WTC11 (cell line): Measurements from ENCODE around the gene UCK2. TPM values are rescaled to one million over a fixed set of nuclear protein-coding genes. Genes with fewer than 3 reads are reported as not detected.

Experiments
- ATAC-seq: fragments of 200-7000 bp; cut with Tn5 transposase; 2 replicates; pipeline ENCODE4 v1.10.0; 2021; ENCODE audit warnings: mild to moderate bottlenecking, moderate library complexity
- CTCF ChIA-PET: fragments of 300-600 bp; sonication (Branson Sonifier 250); formaldehyde crosslinking; loops from one replicate; lab custom pipeline; 2021; ENCODE audit warnings: antibody characterized with exemption; lab: Charles Lee
- POLR2A ChIA-PET: fragments of 350-600 bp; sonication (Branson Sonifier 250); formaldehyde crosslinking; loops from one replicate; lab custom pipeline; 2021; ENCODE audit warnings: antibody characterized with exemption; lab: Charles Lee
- DNase-seq: peaks from one replicate; pipeline ENCODE4 v3.0.0; 2021; ENCODE audit warnings: low spot score
- H3K27ac Mint-ChIP-seq: 2 replicates; pipeline ENCODE4 v1.8.0; 2021; ENCODE audit warnings: mixed read lengths
- H3K27me3 Mint-ChIP-seq: 2 replicates; pipeline ENCODE4 v1.8.0; 2021; ENCODE audit warnings: low read depth, mild to moderate bottlenecking, moderate library complexity, mixed read lengths
- H3K36me3 Mint-ChIP-seq: 2 replicates; pipeline ENCODE4 v1.8.0; 2021; ENCODE audit warnings: mixed read lengths
- H3K4me1 Mint-ChIP-seq: 2 replicates; pipeline ENCODE4 v1.8.0; 2022; ENCODE audit warnings: mixed read lengths
- H3K4me3 Mint-ChIP-seq: 2 replicates; pipeline ENCODE4 v1.8.0; 2021; ENCODE audit warnings: mild to moderate bottlenecking, moderate library complexity, mixed read lengths
- H3K9me3 Mint-ChIP-seq: 2 replicates; pipeline ENCODE4 v1.8.0; 2021; ENCODE audit warnings: mixed read lengths
- CBFB ChIP-seq: sonication (generic); formaldehyde crosslinking; IDR thresholded peaks from 2 replicates; pipeline ENCODE4 v1.8.1; 2022; ENCODE audit warnings: mild to moderate bottlenecking, low read depth, missing genetic modification reagents
- ELF4 ChIP-seq: sonication (generic); formaldehyde crosslinking; IDR thresholded peaks from 2 replicates; pipeline ENCODE4 v1.8.1; 2022; ENCODE audit warnings: low read depth, mild to moderate bottlenecking, moderate library complexity, missing genetic modification reagents
- FOXK1 ChIP-seq: sonication (generic); formaldehyde crosslinking; IDR thresholded peaks from 2 replicates; pipeline ENCODE4 v1.8.0; 2022; ENCODE audit warnings: mild to moderate bottlenecking, moderate library complexity, missing genetic modification reagents
- FOXP1 ChIP-seq: sonication (generic); formaldehyde crosslinking; IDR thresholded peaks from 2 replicates; pipeline ENCODE4 v1.8.0; 2022; ENCODE audit warnings: missing genetic modification reagents, mild to moderate bottlenecking, moderate library complexity, borderline replicate concordance
- KAT7 ChIP-seq: sonication (generic); formaldehyde crosslinking; IDR thresholded peaks from 2 replicates; pipeline ENCODE4 v1.8.1; 2023; ENCODE audit warnings: missing genetic modification reagents, mild to moderate bottlenecking, borderline replicate concordance
- NR3C1 ChIP-seq: sonication (generic); formaldehyde crosslinking; conservative IDR thresholded peaks from 2 replicates; pipeline ENCODE4 v1.8.1; 2023; ENCODE audit warnings: low read depth, mild to moderate bottlenecking, missing genetic modification reagents
- TEAD1 ChIP-seq: sonication (generic); formaldehyde crosslinking; IDR thresholded peaks from 2 replicates; pipeline ENCODE4 v1.8.0; 2022; ENCODE audit warnings: mild to moderate bottlenecking, missing genetic modification reagents
- ZBTB21 ChIP-seq: sonication (generic); formaldehyde crosslinking; IDR thresholded peaks from 2 replicates; pipeline ENCODE4 v1.8.1; 2023; ENCODE audit warnings: mild to moderate bottlenecking, missing genetic modification reagents, borderline replicate concordance
- ZNF121 ChIP-seq: sonication (generic); formaldehyde crosslinking; IDR thresholded peaks from 2 replicates; pipeline ENCODE4 v1.8.0; 2023; ENCODE audit warnings: missing genetic modification reagents
- ZNF138 ChIP-seq: sonication (generic); formaldehyde crosslinking; conservative IDR thresholded peaks from 2 replicates; pipeline ENCODE4 v1.8.1; 2022; ENCODE audit warnings: mild to moderate bottlenecking, moderate library complexity, missing genetic modification reagents
- ZNF396 ChIP-seq: fragments of 250-450 bp; sonication (Bioruptor Pico); IDR thresholded peaks from 2 replicates; pipeline ENCODE4 v1.8.0; 2021; ENCODE audit warnings: mild to moderate bottlenecking, moderate library complexity, borderline replicate concordance
- total RNA-seq: library from RNA; stranded (reverse); gene quantifications from 3 replicates; pipeline ENCODE4 v1.2.3, GENCODE V29; 2021
- TF ChIP-seq, protein P1 (sequence below): sonication (generic); formaldehyde crosslinking; IDR thresholded peaks from 2 replicates; pipeline ENCODE4 v1.8.0; 2022; ENCODE audit warnings: mild to moderate bottlenecking, missing genetic modification reagents
- TF ChIP-seq, protein P2 (sequence below): sonication (generic); formaldehyde crosslinking; conservative IDR thresholded peaks from 2 replicates; pipeline ENCODE4 v1.8.1; 2023; ENCODE audit warnings: mild to moderate bottlenecking, low read depth, missing genetic modification reagents, moderate library complexity
- TF ChIP-seq, protein P3 (sequence below): fragments of 250-450 bp; sonication (Bioruptor Pico); IDR thresholded peaks from 2 replicates; pipeline ENCODE4 v1.9.0; 2021; ENCODE audit warnings: moderate library complexity, mild to moderate bottlenecking, inconsistent platforms, borderline replicate concordance
- TF ChIP-seq, protein P4 (sequence below): sonication (generic); formaldehyde crosslinking; IDR thresholded peaks from 2 replicates; pipeline ENCODE4 v1.8.1; 2022; ENCODE audit warnings: mild to moderate bottlenecking, missing genetic modification reagents, moderate library complexity, borderline replicate concordance
- TF ChIP-seq, protein P5 (sequence below): sonication (generic); formaldehyde crosslinking; IDR thresholded peaks from 2 replicates; pipeline ENCODE4 v1.8.0; 2023; ENCODE audit warnings: missing genetic modification reagents
- TF ChIP-seq, protein P6 (sequence below): sonication (generic); formaldehyde crosslinking; IDR thresholded peaks from 2 replicates; pipeline ENCODE4 v1.8.0; 2022; ENCODE audit warnings: mild to moderate bottlenecking, missing genetic modification reagents
- TF ChIP-seq, protein P7 (sequence below): sonication (generic); formaldehyde crosslinking; IDR thresholded peaks from 2 replicates; pipeline ENCODE4 v1.8.1; 2022; ENCODE audit warnings: low read depth, mild to moderate bottlenecking, moderate library complexity, missing genetic modification reagents, borderline replicate concordance

Gene UCK2
- total RNA-seq, 1 experiment from 2014 or later: 85.7 TPM

DNA sequence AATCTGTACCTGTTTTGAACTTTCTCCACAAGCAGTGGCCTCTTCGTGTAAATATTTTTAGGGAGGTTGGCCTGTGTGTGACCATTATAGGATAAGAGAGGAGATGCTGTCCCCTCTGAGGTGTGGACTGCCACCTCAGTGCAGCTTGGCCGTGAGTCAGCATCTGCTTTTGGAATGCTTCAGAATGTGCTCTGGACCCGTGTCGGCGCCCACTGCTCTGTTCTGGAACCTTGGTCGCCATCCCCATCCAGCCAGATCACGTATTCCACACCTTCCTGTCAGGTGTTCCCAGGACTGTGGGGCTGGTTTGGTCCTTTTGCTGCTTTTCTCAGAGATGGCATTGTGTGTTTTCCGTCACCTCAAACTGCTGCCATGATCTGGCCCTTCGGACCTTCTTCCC, 5.5 kb downstream of the UCK2 start:
- no peak for ATAC-seq
- H3K4me1 Mint-ChIP-seq: peaks cover 60% of the 10 kb centered on the region
- DNase-seq: no peak
- TF ChIP-seq, protein P1, sequence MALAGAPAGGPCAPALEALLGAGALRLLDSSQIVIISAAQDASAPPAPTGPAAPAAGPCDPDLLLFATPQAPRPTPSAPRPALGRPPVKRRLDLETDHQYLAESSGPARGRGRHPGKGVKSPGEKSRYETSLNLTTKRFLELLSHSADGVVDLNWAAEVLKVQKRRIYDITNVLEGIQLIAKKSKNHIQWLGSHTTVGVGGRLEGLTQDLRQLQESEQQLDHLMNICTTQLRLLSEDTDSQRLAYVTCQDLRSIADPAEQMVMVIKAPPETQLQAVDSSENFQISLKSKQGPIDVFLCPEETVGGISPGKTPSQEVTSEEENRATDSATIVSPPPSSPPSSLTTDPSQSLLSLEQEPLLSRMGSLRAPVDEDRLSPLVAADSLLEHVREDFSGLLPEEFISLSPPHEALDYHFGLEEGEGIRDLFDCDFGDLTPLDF (CRISPR knock-in tag): no peak
- no peak for TF ChIP-seq ZNF138
- TF ChIP-seq, protein P2, sequence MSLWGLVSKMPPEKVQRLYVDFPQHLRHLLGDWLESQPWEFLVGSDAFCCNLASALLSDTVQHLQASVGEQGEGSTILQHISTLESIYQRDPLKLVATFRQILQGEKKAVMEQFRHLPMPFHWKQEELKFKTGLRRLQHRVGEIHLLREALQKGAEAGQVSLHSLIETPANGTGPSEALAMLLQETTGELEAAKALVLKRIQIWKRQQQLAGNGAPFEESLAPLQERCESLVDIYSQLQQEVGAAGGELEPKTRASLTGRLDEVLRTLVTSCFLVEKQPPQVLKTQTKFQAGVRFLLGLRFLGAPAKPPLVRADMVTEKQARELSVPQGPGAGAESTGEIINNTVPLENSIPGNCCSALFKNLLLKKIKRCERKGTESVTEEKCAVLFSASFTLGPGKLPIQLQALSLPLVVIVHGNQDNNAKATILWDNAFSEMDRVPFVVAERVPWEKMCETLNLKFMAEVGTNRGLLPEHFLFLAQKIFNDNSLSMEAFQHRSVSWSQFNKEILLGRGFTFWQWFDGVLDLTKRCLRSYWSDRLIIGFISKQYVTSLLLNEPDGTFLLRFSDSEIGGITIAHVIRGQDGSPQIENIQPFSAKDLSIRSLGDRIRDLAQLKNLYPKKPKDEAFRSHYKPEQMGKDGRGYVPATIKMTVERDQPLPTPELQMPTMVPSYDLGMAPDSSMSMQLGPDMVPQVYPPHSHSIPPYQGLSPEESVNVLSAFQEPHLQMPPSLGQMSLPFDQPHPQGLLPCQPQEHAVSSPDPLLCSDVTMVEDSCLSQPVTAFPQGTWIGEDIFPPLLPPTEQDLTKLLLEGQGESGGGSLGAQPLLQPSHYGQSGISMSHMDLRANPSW (CRISPR knock-in tag): no peak
- TF ChIP-seq, protein P3, sequence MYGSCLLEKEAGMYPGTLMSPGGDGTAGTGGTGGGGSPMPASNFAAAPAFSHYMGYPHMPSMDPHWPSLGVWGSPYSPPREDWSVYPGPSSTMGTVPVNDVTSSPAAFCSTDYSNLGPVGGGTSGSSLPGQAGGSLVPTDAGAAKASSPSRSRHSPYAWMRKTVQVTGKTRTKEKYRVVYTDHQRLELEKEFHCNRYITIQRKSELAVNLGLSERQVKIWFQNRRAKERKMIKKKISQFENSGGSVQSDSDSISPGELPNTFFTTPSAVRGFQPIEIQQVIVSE: no peak
- TF ChIP-seq ELF4 (CRISPR knock-in tag): no peak
- no peak for TF ChIP-seq ZBTB21 (CRISPR knock-in tag)
- TF ChIP-seq, all 79 proteins: peak for 0
- peaks cover 11% of the 10 kb centered on the region for H3K36me3 Mint-ChIP-seq
- POLR2A ChIA-PET: no interaction called here
- peak overlapping the region; percentile 82 for H3K27ac Mint-ChIP-seq
- no peak overlapping the region; the same call in 1 of the 2 replicates for H3K4me3 Mint-ChIP-seq
- no peaks in the 10 kb centered on the region for H3K27me3 Mint-ChIP-seq
- H3K9me3 Mint-ChIP-seq: 0 out of 2 replicates have a peak, but pooled peaks cover 3% of the 10 kb centered on the region
- CTCF ChIA-PET: no interaction called here

DNA sequence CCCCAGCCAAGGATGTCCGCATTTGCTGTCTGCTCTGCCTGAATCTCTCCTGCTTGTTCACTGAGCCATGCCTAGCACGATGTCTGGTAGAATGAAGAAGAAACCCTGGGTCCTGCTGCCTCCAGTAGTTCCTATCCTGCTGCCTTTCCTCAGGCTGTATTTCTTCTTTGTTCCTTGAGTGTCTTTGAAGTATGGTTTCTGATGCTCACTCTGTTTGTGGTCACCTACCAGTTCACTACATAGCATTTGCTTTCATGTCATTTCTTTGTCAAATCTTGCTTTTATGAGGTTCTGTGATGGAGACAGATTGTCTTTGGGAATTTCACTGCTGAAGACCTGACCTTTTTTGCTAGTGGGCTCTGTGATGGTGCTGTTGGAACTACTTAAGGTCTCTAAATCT, 5.9 kb downstream of the UCK2 start:
- Mint-ChIP-seq H3K27me3 (no peaks in the 10 kb centered on the region), H3K36me3 (peaks cover 11% of the 10 kb centered on the region)
- ChIA-PET POLR2A (no interaction called here), CTCF (no interaction called here)
- TF ChIP-seq FOXP1 (CRISPR knock-in tag) (no peak), TEAD1 (CRISPR knock-in tag) (no peak)
- TF ChIP-seq, all 79 proteins: peak for 0
- Mint-ChIP-seq H3K9me3 (0 out of 2 replicates have a peak, but pooled peaks cover 3% of the 10 kb centered on the region), H3K4me1 (peaks cover 64% of the 10 kb centered on the region), H3K4me3 (no peak overlapping the region), H3K27ac (peak overlapping the region; percentile 82)
- ATAC-seq: no peak
- no peak for DNase-seq

DNA sequence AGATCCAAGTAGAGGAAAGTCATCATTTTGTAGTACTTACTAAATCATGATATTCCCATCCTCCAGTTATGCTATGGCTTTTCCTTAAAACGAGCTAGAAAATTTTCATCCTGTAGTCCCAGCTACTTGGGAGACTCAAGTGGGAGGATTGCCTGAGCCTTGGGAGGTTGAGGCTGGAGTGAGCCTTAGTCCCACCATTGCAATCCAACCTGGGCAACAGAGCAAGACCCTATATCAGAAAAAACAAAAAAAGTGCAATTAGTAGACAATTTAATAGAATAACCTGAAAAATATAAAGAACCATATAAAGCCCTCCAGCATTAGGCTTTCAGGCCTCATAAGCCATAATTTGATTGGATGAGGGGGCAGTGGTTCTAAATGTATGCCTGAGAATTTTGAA, 6.8 kb downstream of the UCK2 start:
- H3K4me1 Mint-ChIP-seq: peaks cover 72% of the 10 kb centered on the region
- H3K36me3 Mint-ChIP-seq: peaks cover 10% of the 10 kb centered on the region
- CTCF ChIA-PET: no interaction called here
- ATAC-seq (no peak), DNase-seq (no peak)
- no peaks in the 10 kb centered on the region for H3K27me3 Mint-ChIP-seq
- H3K4me3 Mint-ChIP-seq: no peak overlapping the region
- no peak overlapping the region for H3K27ac Mint-ChIP-seq
- H3K9me3 Mint-ChIP-seq: 0 out of 2 replicates have a peak, but pooled peaks cover 3% of the 10 kb centered on the region
- TF ChIP-seq ZNF121 (CRISPR knock-in tag) (peak; percentile 85), NR3C1 (CRISPR knock-in tag) (no peak)
- TF ChIP-seq, protein P4, sequence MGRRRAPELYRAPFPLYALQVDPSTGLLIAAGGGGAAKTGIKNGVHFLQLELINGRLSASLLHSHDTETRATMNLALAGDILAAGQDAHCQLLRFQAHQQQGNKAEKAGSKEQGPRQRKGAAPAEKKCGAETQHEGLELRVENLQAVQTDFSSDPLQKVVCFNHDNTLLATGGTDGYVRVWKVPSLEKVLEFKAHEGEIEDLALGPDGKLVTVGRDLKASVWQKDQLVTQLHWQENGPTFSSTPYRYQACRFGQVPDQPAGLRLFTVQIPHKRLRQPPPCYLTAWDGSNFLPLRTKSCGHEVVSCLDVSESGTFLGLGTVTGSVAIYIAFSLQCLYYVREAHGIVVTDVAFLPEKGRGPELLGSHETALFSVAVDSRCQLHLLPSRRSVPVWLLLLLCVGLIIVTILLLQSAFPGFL (CRISPR knock-in tag): no peak
- TF ChIP-seq, all 79 proteins: peak for 1
- POLR2A ChIA-PET: no interaction called here

DNA sequence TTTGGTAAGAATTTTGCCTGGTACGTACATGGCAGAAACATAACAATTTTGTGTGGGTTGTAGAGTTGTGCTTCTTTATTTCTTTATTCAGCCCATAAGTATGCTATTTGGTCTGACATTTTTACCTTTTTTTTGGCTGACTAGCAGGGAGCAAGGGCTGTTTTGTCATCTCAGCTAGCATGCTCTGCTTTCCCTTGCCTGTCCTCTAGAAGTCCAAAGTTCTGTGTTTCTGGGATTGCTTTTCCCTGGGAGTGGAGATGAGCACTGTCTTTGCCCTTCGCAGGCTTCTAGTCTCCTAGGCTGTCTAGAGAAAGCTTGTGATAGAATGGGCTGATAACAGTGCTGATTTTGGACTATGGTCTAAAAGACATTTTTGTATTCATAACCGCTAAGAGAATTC, 7.5 kb downstream of the UCK2 start:
- H3K27ac Mint-ChIP-seq: peak overlapping the region; percentile 81; the same call in 1 of the 2 replicates
- peaks cover 69% of the 10 kb centered on the region for H3K4me1 Mint-ChIP-seq
- H3K4me3 Mint-ChIP-seq: no peak overlapping the region
- DNase-seq (no peak), ATAC-seq (no peak)
- peaks cover 6% of the 10 kb centered on the region for H3K36me3 Mint-ChIP-seq
- no peaks in the 10 kb centered on the region for H3K27me3 Mint-ChIP-seq
- ChIA-PET POLR2A (no interaction called here), CTCF (interaction anchor here (0.5 kb wide), 1 partner anchor 22 kb away, joined by 5 read pairs; no protein-coding TSS in a partner anchor)
- 0 out of 2 replicates have a peak, but pooled peaks cover 3% of the 10 kb centered on the region for H3K9me3 Mint-ChIP-seq
- TF ChIP-seq, protein P5, sequence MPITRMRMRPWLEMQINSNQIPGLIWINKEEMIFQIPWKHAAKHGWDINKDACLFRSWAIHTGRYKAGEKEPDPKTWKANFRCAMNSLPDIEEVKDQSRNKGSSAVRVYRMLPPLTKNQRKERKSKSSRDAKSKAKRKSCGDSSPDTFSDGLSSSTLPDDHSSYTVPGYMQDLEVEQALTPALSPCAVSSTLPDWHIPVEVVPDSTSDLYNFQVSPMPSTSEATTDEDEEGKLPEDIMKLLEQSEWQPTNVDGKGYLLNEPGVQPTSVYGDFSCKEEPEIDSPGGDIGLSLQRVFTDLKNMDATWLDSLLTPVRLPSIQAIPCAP: no peak
- TF ChIP-seq, protein P6, sequence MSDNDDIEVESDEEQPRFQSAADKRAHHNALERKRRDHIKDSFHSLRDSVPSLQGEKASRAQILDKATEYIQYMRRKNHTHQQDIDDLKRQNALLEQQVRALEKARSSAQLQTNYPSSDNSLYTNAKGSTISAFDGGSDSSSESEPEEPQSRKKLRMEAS (CRISPR knock-in tag): no peak
- TF ChIP-seq FOXK1: no peak
- TF ChIP-seq, protein P7, sequence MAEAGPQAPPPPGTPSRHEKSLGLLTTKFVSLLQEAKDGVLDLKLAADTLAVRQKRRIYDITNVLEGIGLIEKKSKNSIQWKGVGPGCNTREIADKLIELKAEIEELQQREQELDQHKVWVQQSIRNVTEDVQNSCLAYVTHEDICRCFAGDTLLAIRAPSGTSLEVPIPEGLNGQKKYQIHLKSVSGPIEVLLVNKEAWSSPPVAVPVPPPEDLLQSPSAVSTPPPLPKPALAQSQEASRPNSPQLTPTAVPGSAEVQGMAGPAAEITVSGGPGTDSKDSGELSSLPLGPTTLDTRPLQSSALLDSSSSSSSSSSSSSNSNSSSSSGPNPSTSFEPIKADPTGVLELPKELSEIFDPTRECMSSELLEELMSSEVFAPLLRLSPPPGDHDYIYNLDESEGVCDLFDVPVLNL: no peak
- TF ChIP-seq CBFB (CRISPR knock-in tag): no peak
- no peak for TF ChIP-seq ZNF396 (CRISPR knock-in tag)
- no peak for TF ChIP-seq ZNF121 (CRISPR knock-in tag)
- TF ChIP-seq KAT7 (CRISPR knock-in tag): no peak
